Activated CD4-positive, alpha-beta T cell treated with anti-CD3 and anti-CD28 coated beads, Interleukin-2, amount 50 U/mL, for 16 hours (primary cell): ENCODE results near the gene MX2.
"Not testable (repeated sequence)": the region's sequence is repeated elsewhere in the genome, so short reads cannot be mapped to it uniquely, and the experiment has no call there.

ENCODE experiments used
- DNase-seq: peaks from one replicate; pipeline ENCODE4 v3.0.0-alpha.2; 2020

MX2 gene

DNA sequence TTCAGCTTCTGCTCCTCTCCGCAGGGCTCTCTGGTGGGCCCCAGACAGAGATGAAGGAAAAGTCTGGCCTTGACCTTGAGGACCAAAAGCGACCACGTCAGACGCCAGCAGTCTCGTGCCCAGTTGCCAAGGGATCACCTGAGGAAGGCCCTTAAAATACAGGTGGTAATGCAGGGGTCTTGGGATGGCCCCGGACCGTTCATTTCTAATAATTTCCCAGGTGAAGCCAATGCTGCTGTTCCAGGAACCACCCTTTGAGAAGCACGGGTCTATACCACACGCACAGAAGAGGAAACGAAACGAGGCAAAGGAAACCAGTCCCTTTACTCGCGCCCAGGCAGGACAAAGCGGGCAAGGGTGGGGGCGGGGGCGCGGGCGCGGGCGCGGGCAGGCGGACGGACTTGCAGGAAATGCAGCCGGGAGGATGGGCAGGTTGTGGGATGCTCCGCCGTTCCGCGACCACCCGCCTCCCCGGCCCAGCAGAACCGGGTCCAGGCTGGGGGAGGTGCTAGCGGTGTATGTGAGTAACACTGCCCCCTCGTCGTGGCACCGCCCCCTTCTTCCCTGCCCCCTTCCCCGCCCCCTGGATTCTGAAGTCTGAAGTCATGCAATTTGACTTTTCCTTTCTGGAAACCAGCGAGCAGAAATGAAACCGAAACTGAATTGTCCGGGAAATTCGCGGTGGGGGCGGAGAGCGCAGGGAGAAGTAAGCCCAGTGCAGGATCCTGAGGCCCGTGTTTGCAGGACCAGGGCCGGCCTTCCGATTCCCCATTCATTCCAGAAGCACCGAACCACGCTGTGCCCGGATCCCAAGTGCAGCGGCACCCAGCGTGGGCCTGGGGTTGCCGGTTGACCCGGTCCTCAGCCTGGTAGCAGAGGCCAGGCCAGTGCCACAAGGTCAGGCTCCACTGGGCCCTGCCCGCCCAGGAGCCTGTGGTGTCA is 58.4 kb downstream of the MX2 start:
- peak; percentile 17 for DNase-seq

DNA sequence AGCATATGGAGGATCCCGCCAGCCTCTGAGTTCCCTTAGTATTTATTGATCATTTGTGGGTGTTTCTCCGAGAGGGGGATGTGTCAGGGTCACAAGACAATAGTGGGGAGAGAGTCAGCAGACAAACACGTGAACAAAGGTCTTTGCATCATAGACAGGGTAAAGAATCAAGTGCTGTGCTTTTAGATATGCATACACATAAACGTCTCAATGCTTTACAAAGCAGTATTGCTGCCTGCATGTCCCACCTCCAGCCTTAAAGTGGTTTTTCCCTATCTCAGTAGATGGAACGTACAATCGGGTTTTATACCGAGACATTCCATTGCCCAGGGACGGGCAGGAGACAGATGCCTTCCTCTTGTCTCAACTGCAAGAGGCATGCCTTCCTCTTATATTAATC is 59.2 kb downstream of the MX2 start:
- DNase-seq = not testable (repeated sequence)

DNA sequence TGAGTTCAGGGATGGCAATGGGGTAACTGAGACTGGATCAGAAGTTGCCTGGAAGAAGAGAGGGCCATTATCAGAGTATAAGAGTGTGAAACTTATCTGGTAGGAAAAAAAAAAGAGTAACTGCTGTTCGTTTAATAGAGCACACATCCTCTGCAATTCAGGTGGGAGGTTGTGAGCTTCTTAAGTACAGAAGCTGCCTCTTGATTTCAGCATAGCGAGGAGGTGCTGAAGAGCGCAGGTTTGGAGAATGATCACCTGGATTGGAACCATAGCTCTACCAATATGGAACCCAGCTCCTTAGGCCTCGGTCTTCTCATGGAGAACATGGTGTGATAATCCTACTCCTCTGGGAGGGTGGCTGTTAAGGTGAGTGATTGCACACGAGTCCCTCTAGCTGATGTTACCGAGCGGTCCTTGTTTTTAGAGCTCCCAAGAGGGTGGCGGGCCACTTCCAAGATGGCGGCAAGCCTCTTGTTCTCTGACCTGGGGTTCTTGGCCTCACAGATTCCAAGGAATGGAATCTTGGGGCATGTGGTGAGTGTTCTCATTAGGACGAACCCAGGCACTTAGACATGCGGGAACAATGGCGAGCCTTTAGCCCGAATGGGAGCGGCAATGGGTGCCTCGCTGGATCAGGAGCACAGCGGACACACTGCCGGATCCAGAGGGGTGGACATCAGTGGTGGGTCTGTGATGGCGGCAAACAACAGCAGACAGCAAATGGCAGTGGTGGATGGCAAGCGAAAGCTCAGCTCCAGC is 60.9 kb downstream of the MX2 start:
- no peak for DNase-seq

DNA sequence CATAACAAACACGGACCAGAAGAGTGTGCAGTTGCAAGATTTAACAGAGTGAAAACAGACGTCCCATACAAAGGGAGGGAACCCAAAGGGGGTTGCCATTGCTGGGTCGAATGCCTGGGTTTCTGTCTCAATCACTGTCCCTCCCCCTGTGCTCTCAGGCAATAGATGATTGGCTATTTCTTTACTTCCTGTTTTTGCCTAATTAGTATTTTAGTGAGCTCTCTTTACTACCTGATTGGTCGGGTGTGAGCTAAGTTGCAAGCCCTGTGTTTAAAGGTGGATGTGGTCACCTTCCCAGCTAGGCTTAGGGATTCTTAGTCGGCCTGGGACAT is 61.4 kb downstream of the MX2 start:
- not testable (repeated sequence) for DNase-seq

DNA sequence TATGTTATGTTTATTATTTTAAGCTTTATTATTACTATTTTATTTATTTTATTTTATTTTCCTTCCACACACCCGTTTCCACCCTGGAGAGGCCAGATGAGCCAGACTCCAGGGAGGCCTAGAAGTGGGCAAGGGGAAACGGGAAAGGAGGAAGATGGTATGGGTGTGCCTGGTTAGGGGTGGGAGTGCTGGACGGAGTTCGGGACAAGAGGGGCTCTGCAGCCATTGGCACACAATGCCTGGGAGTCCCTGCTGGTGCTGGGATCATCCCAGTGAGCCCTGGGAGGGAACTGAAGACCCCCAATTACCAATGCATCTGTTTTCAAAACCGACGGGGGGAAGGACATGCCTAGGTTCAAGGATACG is 63.7 kb downstream of the MX2 start:
- no peak for DNase-seq

DNA sequence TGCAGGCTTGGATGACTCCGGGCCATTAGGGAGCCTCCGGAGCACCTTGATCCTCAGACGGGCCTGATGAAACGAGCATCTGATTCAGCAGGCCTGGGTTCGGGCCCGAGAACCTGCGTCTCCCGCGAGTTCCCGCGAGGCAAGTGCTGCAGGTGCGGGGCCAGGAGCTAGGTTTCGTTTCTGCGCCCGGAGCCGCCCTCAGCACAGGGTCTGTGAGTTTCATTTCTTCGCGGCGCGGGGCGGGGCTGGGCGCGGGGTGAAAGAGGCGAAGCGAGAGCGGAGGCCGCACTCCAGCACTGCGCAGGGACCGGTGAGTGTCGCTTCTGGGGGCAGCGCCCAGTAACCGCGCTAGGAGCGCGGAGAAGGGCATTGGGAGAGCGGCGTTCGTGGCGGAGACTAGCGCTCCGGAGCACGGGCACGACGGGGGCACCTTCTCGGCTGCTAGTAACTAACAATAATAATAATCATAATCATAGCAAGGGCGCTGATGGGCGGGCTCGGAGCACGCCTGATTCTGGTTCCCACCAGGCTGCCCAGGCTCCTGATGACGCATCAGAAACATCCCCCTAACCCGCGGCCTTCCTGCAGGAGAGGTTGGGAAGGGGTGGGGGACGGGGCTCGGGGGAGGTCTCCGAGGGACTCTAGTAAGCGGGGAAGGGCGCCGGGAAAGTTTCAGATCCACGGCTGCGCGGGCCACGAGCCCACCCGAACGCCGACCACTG is 64.3 kb downstream of the MX2 start, which contains the start of gene MX1:
TSS of gene MX1 (plus strand) at position 286 of the 722 bp plus-strand sequence. CDS start 5,832 bp downstream, outside the sequence.
- peak; percentile 80 for DNase-seq

DNA sequence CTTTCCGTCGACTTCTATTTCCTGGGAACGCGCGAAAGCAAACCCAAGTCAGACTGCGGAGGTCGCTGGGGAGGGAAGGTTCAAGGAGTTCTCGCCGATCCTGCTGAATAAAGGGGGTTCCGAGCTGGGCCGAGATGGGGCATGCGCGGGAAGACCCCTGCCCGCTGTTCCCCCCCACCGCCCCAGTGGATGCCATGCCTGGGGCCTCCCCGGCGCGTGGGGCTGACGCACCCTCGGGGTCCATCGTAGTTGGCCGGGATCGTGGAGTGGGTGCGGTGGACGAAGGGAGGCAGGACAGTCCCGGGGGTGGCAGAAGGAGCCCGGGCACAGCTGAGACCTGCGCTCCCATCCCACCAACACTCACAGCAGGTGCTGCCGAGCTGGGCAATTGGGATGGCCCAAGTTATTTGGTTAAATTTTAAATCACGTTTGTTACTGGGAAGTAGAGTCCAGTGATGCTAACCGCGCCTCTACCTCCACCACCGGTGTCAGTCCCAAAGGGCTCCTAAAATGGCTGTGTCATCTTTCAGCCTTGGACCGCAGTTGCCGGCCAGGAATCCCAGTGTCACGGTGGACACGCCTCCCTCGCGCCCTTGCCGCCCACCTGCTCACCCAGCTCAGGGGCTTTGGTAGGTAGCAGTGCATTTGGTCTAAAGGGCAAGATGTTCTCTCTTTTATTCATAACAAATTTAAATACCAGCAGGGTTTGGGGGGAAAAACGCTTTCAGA is 65.0 kb downstream of the MX2 start:
- DNase-seq = no peak

DNA sequence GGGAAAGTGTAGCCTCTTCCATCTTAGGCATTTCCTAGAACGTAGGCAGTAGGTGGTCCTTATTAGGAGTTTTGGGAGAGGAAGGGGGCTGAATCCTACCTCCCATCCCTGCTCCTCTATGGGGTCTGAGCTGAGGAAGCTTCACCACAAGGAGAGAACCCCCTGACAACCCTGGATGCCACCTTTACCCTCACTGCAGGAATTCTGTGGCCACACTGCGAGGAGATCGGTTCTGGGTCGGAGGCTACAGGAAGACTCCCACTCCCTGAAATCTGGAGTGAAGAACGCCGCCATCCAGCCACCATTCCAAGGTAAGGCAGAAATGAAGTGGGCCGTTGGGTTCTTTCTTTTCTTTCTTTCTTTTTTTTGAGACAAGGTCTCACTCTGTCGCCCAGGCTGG is 65.7 kb downstream of the MX2 start:
- no peak for DNase-seq

DNA sequence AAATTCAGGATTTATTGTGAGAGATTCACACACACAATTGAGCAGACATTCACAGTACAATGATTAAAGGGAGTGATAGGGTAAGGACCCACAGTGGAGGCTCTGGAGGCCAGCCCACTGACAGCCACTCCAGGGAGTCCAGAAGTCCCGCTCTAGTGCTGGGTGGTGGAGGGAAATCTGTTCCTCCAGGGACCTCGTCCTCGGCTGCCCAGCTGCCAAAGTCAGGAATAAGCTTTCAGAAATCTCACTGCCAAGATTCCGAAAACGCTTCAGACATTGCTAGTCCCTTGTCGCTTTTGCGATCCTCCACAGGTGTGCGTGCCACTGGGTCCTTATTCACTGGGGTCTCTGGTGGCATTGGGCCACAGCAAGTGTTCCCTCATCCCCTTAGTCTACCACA is 66.5 kb downstream of the MX2 start:
- DNase-seq = no peak

DNA sequence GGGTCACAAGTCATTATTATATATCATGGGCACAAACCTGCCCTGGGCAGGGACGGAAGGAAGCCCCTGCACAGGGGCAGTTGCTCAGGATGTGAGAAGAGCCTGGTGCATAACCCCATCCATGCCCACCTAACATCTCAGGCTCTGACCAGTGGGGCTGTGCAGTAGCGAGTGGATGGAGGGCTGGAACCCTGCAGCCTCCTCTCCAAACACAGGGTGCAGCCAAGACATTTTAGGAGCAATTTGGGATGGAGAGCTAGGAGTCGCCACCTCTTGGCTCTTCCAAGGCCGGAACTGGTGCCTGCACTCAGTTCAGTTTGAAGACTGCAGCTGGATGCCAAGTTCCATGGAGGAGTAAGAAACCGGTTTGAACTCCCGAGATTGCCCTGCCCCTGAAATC is 67.0 kb downstream of the MX2 start:
- no peak for DNase-seq

DNA sequence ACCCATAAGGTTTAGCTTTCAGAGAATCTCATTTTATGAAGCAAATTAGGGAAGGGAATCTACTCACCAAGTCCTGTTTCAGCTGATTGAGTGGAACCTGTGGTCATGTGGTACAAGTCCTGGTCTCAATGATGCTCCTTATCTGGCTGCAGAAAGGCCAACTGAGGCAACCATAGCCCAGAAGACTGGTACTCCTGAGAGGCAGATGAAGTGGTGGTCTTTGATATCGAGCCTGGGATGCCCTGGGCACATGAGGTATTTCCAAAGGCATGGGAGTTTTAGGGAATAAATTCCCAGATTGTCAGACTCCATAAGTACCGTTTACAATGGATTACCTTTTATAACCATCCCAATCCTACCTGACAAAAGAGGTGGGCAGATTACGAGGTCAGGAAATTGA is 67.5 kb downstream of the MX2 start:
- DNase-seq = no peak

DNA sequence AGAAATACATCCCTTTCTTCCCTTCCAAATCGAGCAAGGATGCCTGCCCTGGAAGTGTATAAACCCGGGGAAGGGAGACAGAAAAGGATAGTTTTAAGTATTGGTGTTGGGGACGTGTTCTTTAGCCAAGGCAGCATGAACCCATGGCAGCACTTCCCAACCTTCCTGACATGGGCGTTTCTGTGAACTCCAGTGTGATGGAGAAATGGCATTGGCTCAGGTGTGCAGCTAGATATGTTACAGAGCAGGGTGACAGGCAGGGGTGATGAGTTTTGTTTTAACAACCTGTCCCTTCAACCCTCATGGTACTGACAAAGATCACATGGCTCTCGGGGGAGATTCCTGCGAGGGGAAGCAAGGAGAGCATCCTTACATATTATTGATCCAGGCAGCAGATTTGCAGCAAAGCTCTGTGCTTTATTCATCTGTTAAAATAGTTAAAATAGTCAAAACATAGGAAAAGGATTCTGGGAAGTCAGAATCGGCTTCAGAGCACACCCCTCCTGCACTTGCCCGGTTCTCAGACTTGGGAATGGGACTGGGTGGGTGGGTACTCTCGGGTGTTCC is 68.2 kb downstream of the MX2 start:
- DNase-seq = no peak

DNA sequence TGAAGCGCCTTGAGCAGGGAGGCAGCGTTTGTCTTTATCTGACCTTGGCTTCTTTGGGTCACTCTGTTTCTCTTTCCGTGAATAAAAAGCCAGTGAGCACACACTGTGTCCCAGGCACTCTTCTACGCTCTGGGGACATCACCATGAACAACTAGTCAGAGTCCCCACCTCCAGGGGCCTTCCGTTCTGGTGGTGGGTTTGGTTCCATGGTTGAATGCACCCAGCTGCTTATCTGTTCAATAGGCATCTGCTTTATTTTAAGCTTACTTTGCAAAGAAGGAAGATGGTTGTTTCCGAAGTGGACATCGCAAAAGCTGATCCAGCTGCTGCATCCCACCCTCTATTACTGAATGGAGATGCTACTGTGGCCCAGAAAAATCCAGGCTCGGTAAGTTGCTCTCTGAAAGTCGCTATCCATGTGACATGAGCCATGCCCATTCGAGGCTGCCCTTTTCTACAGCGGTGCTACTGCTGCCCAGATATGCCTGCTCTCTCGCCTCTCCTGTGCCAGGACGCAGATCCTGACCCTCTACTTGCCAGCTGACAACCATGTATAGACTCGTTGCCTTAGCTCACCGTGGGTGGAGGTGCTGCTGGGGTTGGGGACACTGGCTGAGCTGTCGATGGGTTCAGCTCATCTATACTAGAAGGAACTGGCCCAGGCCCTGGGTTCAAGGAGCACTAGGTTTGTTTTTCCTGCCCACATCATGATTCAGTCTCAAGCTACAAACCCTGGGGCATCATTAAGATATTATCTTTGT is 70.1 kb downstream of the MX2 start:
- DNase-seq = no peak

DNA sequence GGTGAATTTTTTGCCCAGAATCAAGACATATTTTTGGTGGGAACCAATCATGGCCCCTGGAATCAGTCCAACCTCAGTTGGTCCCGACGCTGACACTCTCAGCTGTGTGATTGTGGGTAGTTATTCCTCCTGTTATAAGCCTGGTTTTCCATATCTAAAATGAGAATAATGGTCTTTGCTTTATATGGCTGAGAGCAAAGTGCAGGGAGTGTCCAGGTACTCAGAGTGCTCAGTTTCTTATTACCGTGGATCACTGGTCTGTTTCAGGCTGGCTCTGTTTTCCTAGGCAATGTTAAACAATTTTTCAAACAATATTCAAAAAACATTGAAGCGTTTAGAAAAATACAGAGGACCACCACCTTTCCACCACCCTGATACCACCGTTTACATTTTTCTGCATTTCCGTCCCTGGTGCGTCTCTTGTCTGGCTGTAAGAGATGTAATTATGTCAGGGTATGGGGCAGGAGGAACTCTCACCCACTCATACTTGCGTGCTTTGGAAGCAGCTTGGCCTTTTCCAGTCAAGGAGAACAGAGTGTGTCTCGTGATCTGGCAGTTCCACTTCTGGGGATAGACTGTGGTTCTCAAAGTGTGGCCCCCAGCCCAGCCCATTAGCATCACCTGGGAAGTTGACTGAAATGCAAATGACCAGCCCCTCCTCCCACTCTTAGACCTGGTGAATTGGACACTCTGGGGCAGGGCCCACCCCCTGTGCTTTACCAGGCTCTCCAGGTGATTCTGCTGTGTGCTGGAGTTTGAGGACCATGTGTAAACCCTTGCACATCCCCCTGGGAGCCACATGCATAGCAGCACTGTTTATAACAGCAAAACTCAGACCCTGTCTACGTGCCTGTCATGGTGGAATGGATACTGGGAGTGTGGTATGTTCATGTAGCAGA is 71.0 kb downstream of the MX2 start:
- DNase-seq = no peak

DNA sequence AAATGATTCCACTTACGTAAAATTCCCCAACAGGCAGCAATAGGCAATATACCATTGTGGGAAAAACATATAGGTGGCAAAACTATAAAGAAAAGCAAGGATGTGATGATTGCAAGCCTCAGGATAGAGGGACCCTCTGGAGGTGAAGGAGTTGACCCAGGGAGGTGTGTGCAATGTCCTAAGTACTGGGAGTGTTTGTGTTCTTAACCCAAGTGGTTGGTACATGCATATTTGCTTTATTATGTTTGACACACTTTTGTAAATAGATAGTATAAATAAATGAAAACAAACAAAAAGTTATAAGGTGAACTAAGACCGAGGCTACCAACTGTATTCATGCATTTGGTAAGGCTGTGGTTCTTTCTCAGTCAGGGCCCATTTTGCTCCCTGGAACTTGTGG is 71.7 kb downstream of the MX2 start:
- DNase-seq = no peak

DNA sequence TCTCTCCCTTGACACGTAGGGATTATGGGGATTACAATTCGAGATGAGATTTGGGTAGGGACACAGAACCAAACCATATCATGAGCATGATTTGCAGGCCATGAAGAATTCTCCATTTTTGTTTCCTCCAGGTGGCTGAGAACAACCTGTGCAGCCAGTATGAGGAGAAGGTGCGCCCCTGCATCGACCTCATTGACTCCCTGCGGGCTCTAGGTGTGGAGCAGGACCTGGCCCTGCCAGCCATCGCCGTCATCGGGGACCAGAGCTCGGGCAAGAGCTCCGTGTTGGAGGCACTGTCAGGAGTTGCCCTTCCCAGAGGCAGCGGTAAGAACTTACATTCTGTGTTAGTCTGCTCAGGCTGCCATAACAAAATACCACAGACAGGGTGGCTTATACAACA is 73.9 kb downstream of the MX2 start:
- DNase-seq = no peak

DNA sequence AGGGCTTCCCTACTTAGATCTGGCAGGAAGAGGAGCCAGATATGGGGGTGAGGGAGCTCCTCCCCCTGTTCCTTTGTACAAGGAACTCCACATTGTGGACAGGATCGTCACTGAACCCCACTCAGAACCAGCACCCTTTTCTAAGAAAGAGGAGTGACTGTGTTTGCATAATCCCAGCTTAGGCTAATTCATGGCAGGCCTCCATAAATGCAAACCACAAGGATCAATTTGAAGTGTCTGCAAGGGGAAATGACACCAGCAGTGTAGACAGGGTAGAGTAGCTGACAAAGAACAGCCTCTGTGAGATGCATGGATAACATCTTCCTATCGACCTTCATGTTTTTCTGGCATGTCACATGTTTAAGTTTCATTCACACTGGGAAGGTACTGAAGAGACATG is 75.9 kb downstream of the MX2 start:
- DNase-seq = peak; percentile 23

DNA sequence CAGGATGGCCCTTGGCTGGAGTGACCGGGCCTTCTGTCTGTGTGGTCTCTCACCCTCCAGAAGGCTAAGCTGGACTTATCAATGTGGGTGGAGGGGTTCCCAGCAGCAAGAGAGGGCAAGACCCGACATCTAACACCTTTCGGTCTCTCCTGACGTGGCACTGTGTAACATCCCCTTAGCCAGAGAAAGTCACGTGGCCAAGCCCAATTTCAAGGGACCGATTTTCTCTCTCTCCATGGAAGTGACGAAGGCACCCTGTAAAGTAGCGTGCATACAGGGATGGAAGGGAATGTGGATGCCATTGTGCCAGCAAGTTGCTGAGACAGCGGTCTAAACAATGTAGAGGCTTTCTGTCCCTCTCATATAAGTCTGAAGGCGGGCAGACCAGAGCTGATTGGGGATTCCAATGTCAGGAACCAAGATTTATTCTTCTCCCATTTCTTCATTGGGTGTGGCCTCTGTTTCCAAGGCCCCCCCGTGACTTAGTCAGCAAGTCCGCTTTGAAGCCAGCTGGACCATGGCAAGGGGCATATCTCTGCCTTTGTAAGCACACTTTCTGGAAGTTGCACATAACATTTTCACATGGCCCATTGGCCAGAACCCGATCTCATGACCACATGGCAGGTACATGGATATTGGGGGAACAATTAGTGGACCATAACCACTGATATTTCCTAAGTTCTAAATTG is 76.7 kb downstream of the MX2 start:
- no peak for DNase-seq

DNA sequence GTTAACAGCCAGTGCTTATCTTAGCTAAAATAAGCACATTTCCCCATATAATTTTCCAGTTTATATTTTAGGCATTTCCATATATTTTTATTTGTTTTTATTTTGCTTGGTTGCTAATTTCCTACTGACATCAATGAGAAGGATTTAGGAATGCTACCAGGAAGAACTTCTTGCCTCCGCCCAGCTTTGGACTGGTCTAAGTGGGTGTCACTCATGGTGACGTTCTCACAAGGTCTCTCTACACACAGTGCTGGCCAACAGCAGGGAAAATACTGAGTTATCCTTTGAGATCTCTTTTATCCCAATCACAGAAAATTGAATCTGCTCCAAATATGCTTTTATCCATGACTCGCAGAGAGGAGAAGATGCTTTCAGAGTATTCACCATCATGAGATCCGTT is 77.4 kb downstream of the MX2 start:
- no peak for DNase-seq

DNA sequence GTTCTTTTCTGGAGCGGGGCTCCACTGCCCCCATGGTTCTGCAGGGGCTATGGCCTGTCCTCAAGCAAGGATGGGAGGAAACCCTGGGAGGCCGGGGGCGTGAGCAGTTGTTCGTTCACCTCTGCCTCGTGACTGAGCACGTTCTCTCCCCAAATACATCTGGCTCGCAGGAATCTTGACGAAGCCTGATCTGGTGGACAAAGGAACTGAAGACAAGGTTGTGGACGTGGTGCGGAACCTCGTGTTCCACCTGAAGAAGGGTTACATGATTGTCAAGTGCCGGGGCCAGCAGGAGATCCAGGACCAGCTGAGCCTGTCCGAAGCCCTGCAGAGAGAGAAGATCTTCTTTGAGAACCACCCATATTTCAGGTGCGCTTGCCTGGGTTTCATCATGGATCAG is 79.7 kb downstream of the MX2 start:
- DNase-seq = no peak
